HG03045 (cell line): ENCODE data around the gene SMARCE1.

Source experiments
- ATAC-seq: cut with Tn5 transposase; IDR thresholded peaks from one replicate; pipeline ENCODE4 v1.9.1; 2021; ENCODE audit warnings: mild to moderate bottlenecking, moderate library complexity; ENCODE audit not compliant: unreplicated experiment

The SMARCE1 gene

GRCh38 chr17:40612599-40613244 lies 34.9 kb downstream of the SMARCE1 start:
- ATAC-seq = no peak

DNA sequence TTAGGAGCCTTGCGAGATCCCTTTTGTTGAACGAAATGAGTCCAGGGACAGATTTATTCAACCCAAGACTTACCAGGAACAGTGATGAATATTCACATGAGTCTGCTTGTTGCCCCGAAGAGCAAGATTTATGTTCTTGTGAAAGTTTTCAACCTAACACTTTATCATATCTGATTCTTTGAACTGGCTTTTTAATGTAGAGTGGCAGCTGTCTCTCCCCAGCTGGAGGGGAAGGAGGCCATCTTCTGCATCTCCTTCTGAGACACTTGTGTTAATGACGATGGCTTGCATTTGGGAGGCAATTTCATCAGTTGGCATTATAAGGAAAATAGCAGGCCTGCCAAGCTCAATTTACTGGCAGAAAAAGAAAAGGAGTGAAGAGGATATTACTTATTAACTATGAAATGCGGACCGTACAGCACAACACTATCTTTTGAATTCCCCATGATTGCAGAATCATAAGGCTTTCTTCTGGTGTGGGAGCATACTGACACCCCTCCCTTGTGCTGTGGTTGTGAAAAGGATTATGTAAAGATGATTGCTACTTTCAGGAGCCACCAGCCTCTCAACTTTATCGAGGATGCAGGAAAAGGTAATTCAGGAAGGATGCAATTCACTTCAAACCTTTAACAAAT lies 35.7 kb downstream of the SMARCE1 start:
- no peak for ATAC-seq

GRCh38 chr17:40610359-40610758 lies 37.3 kb downstream of the SMARCE1 start:
- no peak for ATAC-seq

- no peak for ATAC-seq
These were observed 39.5 kb downstream of the SMARCE1 start for GRCh38 chr17:40608061-40608581.

- ATAC-seq = no peak
These were observed 40.0 kb downstream of the SMARCE1 start for GRCh38 chr17:40607641-40608040.

GRCh38 chr17:40606548-40607353 lies 40.9 kb downstream of the SMARCE1 start:
- ATAC-seq = no peak

DNA sequence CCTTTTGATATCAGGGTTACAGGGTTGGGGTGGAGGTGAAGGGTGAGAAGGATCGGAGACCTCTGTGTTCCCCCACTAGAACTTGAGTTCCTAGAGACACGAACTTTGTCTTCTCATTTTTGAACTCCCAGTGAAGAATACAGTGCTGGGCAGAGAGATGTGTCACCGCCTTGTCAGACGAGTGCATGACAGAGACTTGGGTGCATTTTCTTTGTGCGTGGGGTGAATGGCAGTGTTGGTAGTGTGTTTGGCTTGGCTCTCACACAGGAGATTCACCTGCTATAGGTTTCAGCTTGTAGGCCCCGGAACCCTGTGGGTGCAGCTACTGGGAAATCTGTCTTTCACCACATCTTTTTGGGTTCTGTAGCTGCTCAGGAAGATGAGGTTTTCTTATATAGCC lies 42.3 kb downstream of the SMARCE1 start:
- ATAC-seq = no peak

GRCh38 chr17:40604327-40605080 lies 43.1 kb downstream of the SMARCE1 start:
- no peak for ATAC-seq

DNA sequence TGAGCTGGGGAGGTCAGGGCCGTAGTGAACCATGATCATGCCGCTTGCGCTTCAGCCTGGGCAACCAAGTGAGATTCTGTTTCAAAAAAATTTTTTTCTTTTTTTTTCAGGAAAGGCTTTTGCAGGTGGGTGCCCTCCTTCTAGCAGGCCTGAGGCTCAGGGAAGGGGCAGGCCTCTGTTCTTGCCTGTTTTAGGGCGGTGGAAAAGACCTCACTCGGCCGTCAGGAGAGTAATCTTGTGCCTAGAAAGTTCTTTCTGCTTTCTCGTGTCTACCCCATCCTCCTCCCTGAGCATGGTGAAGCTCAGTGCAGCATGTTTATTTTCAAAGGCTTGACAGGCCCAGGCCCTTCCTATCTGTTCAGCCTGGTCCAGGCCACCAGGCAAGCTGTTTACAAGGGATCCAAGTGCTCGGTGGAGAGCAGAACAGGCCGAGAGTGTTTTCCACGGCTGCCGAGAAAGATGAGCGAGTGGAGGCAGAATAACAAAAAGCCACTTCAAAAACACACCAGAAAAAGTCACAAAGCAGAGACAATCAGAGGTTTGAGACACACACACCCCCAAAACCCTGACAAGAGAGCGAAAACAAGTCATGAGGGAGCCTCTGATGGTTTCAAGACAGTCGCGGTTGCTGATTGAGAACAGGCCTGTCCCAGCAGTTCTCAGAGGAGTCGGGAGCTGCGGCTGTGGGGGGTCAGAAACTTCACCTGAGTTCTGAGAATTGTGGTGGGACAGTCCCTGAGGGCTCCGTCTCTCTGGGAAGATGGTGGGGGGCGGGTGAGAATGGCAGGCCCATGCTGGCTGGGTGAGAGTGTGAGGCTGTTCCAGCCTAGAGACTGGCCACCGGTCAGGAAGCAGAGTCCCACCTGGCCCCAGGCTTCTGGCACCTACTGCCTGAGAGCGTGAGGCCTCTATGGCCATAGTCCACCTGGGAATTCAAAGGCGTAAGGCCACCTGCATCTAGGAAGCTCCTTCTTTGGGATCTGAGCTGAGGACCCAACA lies 44.9 kb downstream of the SMARCE1 start:
- no peak for ATAC-seq

GRCh38 chr17:40600486-40601046 lies 47.1 kb downstream of the SMARCE1 start:
- ATAC-seq = no peak

GRCh38 chr17:40599468-40599763 lies 48.2 kb downstream of the SMARCE1 start:
- no peak for ATAC-seq

GRCh38 chr17:40598619-40599467 lies 48.8 kb downstream of the SMARCE1 start:
- ATAC-seq = peak; percentile 44

- no peak for ATAC-seq
These were observed 49.4 kb downstream of the SMARCE1 start for GRCh38 chr17:40598301-40598618.

DNA sequence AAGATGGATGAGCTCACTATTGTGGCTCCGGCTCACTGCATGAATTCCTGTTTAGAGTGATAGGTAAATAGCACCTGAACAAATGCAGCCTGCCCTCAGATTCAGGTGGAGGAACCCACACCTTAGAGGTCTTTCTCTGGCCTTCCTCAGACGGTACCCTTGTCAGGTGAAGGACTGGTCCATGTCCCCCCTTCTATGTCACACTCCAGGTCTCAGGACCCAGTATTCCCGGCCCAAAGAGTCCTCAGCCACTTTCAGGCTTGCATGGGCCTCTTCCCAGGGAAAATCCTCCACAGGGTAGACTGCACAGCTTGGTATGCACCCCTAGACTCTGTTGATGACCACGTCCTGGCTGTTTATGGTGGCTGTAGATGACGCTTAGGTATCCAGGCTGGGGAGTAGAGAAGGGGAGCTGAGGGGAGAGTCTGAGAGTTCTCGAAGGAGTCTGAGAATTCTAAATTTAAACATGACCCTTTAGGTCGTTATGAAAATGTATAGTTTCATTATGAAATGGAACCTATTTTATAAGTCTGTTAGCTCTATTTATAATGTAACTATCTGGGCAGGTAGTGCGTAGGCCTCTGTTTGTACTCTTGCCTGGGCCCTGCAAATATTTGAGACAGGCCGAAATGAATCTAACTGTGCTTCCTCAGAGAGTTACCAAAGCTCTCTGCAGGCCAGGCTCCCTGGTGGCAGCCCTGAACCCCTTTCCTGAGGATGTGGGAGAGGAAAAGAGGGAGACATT lies 49.9 kb downstream of the SMARCE1 start:
- no peak for ATAC-seq

DNA sequence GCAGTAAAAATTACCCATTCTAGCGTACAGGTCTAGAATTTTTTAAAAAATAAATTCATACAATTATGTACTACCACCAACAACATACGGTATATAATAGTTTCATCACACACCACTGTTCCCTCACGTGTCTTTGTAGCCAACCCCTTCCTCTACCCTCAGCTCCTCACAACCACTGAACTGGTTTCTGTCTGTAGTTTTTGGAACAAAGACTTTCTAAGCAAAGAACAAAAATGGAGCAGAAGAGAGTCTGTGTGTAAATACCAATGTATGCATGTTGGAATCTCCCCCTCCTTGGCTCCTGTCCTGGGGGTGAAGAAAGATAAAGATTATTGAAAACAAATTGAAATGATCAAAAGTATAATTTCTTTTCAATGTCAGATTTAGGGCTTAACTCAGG lies 50.5 kb downstream of the SMARCE1 start:
- ATAC-seq = no peak

DNA sequence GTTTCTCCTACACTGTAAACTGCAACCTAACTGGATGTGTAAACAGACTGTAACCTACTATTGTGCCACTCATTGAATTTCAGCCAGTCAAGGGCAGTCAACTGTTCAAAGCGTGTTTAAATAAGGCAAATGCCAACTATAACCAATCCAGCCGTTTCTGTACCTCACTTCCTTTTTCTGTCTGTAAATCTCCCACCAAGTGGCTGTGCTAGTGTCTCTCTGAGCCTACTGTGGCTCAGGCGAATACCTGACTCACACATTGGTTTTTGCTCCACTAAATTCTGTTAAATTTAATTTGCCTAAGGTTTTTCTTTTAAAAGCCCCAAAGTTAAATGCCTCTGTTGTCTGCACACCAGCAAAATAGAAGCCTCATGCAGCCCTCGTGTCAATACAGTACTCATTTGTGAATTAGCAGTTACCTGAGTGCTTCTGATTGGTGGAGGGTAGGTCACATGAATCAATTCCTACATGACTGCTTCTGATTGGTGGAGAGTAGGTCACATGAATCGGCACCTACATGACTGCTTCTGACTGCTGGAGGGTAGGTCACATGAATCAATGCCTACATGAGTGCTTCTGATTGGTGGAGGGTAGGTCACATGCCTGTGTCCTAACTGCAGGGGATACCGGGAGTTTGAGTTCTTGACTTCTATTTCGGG lies 51.2 kb downstream of the SMARCE1 start:
- ATAC-seq = no peak

- ATAC-seq = no peak
These were observed 56.9 kb downstream of the SMARCE1 start for GRCh38 chr17:40590742-40591141.

DNA sequence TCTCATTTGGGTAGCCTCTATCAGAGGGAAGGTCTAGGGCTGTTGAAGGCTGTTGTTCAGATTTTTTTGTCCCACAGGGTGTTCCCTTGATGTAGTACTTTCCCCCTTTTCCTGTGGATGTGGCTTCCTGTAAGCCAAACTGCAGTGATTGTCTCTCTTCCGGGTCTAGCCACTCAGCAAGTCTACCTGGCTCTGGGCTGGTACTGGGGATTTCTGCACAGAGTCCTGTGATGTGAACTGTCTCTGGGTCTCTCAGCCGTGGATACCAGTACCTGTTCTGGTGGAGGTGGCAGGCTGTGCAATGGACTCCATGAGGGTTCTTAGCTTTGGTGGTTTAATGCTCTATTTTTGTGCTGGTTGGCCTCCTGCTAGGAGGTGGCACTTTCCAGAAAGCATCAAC lies 59.1 kb downstream of the SMARCE1 start:
- no peak for ATAC-seq
